NCI-H510A (cell line): ENCODE results near the gene INTS11.

ENCODE experiments used
- DNase-seq: peaks from one replicate; lab custom pipeline; 2025; lab: John Stamatoyannopoulos, UW

INTS11 gene

DNA sequence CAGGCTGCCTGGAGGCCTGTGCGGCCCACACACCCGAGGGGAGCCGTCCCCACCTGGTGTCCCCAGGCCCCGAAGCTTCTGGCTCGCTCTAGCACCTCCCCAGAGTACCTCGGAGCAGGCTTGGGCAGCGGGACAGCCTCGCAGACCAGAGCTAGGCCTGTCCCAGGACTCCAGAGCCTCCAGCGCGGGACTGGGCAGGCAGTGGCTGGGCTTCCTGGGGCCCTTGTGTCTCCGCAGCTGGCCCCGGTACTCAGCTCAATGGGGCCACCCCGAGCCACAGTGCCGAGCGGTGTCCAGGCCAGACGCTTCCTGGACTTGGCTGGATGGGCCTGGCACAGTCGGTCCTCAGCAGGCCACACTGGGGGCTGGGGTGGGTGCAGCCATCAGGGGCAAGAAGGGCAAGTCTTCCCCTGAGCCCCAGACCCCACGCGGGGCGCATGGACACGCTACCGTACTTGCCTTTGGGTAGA, 39.3 kb downstream of the INTS11 start:
- no peak for DNase-seq

DNA sequence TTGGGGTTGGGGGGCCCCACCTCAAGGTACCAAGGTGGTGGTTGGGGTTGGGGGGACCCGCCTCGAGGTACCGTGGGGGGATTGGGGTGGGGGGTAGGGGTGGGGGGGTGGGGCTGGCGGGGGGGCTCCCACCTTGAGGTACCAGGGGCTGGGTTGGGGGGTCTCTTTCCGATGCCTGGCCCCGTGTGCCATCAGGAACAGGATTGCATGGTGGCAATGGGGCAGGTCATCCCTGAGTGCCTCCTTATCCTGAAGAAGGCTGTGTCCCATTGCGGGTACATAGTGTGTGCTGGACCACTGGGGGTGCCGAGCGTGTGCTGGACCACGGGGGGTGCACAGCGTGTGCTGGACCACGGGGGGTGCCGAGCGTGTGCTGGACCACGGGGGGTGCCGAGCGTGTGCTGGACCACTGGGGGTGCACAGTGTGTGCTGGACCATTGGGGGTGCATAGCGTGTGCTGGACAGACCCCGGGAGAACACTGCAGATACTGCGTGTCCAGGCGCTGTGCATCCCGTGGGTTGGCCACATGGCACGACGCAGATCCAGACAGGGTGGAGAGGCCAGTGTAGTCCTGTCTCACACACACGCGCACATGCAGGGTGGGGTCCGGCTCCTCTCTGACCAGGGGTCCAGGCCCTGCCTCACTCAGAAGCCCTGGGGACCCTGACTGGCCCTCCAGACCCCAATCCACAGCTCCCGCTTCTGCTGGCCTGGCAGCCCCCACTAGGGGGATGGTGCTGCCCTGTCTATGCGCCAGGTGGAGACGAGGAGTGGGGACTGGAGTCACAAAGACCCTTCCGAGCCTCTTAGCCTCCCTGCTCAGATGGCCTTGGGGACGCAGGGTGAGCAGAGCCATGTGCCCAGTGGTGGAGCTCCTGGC, 40.0 kb downstream of the INTS11 start:
- no peak for DNase-seq

DNA sequence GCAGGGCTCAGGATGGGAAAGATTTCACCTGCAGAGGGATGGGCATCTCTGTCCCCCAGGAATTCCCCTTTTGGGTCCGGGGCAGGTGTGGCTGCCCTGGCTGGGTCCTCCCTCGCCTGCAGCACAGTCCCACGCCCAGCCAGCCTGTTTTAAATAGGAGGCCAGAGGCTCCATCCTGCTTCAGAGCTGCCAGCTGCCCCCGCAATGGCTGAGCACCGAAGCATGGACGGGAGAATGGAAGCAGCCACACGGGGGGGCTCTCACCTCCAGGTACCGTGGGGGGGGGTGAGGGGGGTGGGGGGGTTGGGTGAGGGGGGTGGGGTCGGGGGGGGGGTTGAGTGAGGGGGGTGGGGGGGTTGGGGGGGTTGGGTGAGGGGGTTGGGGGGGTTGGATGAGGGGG, 40.6 kb downstream of the INTS11 start:
- no peak for DNase-seq

DNA sequence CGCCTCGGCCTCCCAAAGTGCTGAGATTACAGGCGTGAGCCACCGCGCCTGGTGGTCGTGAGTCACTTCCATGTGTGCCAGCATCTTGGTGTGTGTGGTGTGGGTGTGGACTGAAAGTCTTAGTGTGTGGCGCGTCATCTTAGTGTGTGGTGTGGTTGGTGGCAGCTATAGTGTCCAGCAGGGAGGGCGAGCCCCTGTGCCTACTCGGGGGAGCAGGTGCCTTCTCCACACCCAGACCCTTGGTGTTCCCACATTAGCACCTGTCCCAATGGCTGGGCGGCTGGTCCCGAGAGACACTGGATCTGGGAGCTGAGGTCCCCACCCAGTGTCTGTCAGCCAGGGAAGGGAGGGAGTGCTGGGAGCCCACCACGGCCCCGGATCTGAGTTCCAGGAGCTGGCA, 41.5 kb downstream of the INTS11 start:
- DNase-seq: no peak

DNA sequence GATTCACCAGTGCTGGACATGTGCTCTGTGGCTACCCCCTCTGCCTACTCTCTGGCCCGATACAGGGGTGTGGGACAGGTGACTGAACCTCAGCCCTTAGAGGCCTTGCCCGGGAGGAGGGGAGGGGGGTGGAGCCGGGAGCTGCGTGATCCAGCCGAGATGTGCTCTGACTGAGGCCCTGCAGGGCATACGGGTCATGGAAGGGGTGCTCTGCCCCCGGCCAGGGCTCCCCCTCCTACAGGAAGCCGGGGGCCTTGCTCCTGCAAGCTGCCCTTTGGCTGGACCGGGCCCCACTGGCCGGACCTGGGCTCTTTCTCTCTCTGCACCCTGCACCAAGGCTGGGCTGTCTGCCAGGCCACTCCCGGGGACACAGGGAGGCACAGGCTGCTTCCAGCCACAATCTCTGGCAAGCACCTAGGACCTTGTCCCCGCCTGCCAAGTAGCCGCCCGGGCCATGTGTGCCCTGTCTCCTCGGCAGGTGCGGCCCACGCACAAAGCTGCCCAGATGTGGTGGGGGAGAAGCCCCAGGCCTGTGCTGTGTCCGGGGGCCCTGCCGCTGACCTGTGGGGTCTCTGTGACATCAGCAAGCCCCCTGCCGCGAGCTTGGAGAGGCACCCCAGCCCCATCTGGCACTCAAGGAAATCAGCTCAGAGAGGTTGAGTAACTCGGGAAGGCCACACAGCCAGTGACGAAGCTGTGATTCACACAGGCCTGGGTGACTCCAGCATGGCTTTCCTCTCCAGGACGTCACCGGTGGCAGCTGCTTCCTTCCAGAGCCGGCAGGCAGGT, 42.7 kb downstream of the INTS11 start:
- DNase-seq: peak; percentile 56

DNA sequence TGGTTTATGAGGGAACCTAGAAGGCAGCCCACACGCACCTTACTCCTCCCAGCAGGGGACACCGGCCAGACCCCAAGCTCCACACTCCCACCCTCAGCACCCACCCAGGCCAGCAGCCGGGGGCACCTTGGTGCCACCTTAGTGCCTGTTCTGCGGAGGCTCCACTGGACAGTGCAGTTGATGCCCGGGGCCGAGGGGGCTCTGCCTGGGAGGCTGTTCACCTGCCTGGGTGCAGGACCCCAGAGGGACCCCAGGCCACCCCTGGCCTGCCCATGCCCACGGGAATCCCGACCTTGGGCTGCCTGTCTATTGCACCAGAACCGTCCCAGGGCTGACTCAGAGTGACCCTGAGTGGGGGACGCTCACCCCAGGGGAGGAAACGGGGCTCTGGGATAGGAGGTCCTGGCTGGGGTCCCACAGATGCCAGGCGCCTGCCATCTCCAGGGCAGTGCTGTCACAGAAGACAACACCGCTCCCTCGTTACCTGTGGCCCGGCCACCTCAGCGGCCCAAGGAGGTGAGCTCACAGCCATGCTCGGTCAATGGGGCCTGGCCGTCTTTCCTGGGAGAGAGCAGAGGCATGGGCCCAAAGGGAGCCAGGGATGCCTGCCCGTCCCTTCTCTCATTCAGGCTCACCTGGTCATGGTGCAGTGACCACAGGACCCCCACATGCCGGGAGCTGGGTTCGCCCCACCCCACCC, 43.5 kb downstream of the INTS11 start:
- DNase-seq: no peak

DNA sequence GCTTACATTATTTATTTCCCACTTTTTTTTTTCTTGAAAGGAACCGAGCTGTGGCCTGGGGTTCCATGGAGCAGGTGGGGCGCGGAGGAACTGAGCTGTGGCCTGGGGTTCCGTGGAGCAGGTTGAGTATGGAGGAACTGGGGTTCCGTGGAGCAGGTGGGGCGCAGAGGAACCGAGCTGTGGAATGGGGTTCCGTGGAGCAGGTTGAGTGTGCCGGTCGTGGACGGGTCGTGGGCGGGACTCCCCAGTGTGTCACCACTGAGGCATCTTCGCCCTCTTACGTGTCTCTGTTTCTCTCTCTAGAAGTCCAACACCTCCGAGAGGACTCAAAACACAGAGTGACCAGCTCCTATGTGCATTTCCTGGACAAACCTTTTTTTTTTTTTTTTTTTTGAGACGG, 45.4 kb downstream of the INTS11 start:
- no peak for DNase-seq

DNA sequence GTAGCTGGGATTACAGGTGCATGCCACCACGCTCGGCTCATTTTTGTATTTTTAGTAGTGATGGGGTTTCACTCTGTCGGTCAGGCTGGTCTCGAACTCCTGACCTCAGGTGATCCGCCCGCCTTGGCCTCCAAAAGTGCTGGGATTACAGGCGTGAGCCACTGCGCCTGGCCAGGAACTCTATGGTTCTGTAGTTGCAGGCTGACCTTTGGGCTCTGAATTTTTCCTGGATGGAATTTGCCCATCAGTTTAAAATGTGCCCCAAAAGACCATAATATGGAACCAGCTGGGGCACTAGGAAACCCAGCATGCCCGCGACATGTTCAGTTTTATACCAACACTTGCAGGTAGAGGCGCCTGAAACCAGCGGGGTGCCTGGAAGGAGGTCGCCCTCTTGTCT, 45.8 kb downstream of the INTS11 start:
- DNase-seq: no peak

DNA sequence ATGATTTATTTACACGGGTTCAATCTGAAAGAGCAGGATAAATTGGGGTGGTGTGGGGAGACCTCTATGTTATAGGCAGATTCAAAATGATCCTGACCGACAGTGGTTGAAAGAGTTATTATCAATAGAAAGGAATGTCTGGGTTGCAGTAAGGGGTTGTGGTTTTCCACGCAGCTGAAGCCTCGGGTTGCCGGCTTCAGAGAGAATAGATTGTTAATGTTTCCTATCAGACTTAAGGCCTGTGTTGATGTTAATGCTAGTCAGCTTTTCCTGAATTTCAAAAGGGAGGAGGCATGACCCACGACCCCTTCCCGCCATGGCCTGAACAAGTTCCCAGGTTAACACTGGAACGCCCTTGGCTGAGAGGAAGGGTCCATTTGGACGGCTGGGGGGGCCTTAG, 48.6 kb downstream of the INTS11 start:
- DNase-seq: no peak

DNA sequence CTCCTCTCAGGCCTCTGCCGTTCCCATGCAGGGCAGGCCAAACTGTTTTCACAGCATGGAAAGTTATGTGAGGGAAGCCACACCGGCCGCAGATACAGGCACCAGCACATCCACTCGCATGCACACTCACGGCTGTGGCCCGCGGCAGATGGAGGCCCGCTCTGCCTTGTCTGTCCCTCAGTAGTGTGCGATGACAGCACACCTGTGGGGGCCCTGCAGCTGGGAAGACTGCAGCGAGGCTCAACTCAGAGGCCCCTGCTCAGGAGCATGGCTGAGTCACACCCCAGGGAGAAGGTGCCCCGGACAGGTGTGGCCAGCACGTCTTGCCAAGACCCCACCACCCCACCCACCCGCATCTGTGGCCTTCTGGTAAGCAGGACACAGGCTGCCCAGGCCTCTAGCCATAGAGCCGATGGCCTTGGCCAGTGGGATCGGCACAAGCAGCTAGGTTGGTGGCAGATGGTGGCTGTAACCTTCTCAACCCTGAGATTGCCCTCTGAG, 49.5 kb downstream of the INTS11 start:
- no peak for DNase-seq

DNA sequence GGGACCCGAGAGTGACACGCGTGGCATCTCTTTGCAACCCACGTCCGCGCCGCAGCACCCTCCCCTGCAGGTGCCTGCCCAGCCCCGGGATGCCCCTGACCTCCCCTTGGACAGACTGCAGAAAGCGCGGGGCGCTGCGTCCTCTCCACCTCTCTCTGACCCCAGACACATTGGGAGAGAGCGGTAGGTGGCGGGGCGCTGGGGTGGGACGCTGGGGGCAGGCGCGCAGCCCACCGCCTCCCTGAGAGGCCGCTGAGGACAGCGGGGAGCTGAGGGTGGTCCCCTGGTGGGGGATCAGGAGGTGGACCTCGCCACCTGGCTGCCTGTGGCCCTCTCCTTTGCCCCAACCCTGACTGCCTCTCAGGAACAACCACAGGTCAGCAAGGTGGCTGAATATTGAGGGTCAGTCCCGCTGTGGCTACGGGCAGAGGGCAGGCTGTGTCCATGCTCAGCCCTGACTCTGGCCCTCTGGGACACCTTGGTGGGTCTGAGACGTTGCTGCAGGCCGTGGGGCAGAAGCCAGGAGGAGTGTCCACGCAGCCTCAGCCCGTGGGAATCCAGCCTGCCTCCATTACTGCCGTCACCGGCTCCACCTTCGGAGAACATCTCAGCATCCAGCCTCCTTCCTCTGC, 50.0 kb downstream of the INTS11 start:
- no peak for DNase-seq

DNA sequence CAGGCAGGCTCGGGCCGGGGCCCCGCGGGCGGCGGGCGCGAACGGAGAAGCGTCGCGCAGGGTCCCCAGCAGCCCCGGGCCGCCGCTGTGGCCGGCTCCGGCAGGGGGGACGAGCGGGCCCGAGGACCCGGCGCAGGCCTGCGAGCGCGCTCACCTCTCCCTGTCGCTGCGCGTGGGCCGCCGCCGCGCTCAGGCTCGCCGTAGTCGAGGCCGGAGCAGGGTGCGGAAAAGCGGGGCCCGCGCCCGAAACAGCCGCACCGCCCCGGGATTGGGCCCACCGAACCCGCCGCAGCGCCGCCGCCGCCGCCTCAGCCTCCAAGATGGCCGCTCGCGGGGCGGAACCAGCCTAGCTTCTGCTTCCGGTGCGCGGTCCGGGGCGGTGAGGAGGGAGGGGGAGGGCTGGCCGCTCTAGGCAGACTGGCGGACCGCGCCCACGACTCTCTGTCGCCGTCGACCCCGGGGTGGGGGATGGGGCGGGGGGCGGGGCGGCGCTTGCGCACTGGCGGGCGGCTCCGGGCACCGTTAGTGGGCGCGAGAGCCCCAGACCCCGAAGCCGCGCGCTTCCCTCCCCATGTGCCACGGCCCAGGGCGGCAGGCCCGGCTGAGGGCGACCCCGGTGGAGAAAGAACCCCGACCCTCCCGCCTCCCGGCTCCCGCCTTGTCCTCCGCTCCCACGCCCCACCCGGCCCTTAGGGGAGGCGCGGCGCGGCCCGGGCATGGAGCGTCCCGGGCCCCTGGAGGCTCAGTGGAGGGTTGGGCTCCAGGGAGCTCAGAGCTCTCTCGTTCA, 50.8 kb downstream of the INTS11 start, which contains the start of gene UBE2J2:
Gene UBE2J2, minus strand, starts transcription at position 343 of the 787 bp plus-strand sequence. CDS start 5,862 bp downstream, outside the sequence.
- DNase-seq: peak; percentile 99

DNA sequence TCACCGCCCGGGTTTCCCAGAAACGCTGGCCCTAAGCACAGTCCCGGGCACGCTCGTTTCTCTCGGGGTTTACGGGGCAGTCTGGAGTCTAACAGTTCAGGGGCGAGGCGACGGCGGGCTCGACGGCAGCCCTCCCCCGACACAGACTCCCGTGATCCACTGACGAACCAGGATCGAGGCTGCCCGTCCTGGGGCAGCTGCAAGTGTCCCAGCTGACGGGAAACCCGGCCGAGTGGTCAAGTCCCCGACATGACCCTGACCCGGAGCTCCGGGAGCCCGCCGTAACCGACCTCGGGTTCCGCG, 51.3 kb downstream of the INTS11 start:
- no peak for DNase-seq

DNA sequence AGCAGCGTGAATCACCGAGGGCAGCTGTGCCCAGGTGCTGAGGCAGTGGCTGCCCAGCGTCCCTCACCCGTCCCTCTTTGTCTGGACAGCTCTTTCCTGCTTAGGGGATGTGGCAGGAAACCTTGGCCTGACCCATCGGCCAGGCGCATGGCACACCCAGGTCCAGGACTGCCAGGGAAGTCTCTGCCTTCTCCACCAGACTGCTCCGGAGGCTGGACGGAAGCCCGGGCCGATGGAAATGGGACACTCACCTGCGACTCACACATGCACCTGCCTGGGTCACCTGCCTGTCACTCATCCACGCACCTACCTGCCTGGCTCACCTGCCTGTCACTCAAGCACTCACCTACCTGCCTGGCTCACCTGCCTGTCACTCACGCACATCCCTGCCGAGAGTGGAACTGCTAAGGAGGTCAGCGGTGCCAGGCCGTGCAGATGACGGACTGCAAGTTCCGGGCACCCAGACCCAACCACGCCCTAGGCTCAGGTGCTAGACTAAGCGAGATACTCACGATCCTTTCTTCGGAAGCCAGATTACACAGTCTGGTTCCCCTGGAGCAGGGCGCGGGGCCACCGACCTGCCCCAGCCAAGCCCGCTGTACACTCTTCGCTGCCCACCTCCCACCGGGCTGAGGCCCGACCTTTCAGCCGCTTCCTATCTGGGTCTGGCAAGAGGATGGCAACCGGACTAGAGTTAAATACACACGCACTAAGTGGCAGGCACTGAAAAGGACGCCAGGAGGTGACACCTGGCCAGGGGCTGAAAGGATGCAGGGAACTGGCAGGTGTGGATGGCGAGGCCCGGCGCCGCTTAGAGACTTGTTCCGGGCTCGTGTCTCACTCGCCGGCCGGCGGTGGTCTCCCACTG, 51.9 kb downstream of the INTS11 start:
- DNase-seq: peak; percentile 96

DNA sequence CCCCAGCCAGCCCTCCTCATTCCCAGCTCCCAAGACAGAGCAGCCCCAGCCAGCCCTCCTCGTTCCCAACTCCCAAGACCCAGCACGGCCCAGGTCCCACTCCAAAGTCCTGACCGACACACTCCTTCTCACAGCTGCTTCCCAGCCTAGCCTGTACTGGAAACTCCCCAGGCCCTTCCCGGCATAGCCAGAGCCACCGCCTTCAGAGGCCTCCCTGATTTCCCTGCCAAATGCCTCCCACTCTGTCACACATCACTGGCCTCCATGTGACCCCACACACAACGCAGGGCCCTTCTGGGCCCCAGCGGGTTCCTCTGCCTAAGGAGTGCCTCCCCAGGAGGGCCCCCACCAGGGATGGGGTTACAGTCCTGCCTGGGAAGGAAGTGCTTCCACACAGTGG, 53.6 kb downstream of the INTS11 start:
- no peak for DNase-seq

DNA sequence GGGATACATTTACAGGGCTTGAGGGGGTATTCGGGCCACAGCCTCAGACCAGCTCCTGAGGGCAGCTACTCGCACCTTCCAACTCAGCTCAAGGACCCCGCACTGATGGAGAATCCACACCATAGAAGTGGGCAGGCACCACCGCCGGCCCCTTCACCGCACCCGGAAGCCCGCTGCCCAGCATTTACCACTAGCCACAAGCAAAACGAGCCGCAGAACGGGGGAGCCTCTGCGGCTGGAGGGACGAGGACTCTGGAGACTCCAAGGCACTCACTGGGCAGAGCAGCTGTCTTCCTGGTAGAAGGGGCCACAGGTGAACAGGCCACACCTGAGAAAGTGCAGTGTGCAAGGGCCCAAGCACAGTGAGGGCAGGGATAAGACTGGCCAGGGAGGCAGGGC, 56.2 kb downstream of the INTS11 start:
- DNase-seq: no peak

DNA sequence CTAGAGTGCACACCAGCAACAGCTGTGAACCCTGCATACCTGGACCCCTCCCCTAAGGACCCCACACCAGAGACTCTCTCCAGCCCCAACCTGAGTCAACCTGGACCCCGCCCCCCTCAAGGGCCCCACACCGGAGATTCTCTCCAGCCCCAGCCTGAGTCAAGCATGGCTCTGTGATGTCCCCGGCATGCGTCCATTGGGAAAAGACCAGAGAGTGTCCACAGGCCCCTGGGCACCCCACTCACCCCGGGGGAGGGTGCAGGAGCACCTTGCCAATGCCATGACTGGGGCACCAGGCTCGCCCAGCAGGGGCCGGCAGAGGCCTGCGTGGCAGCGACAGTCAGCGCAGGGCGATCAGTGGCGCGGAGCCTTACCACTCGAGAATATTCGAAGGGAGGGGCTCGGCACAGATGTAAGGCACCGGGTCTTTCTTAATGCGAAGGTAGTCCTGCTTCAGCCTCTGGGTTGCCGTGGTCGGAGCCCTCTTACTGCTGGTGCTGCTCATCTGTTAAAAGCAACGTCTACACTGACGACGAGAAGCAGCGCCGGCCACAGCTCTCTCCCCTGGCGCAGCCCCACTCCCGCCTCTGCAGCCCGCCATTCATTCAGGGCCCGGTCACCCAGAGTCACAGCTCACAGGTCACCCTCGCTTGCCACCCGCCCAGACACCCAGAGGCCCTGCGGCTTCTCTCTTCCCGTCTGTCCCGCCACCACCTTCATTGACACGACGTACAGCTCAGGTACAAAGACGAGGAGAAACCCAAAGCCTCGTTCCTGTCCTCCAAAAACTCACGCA, 56.8 kb downstream of the INTS11 start:
- DNase-seq: no peak

DNA sequence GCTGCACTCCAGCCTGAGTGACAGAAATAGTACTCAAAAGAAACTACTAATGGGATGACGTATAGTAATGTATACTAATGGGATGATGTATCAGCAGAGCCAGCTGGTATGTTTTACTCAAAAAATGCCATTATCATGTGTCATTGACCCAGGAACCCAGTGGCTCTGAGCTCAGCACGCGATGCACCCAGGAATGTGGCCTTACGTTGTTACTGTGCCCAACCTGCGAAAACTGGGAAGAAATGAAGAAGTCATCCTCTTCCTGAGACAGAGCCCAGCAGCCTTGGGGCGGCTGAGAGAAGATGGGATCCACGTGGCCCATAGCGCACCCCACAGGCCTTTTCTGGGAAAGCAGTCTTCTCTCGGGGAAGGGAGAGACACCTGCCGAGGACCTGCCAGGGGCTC, 59.6 kb downstream of the INTS11 start:
- no peak for DNase-seq

DNA sequence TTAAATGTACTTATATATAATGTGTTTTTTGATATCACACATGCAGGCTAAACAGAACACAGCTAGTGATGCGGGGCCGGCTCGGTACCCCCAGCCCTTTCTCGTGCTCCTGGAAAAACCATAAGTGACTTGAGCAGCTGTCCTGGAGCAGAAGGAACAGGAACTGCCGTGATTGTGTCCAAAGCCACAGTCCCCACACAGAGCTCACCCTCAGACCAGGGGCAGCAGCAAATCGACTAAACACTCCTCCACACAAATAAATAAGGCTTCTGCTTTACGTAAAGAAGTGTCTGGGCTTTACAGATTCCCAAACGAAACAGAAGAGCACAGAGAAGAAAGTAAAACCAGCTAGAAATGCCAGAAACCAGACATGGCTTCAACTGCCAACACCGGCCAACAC, 60.4 kb downstream of the INTS11 start:
- no peak for DNase-seq
